Activated CD8-positive, alpha-beta memory T cell treated with anti-CD3 and anti-CD28 coated beads for 36 hours (primary cell): ENCODE data around the gene IFNL4. TPM values are rescaled to one million over a fixed set of nuclear protein-coding genes. Genes with fewer than 3 reads are reported as not detected.
"Not testable (repeated sequence)": the region's sequence is repeated elsewhere in the genome, so short reads cannot be mapped to it uniquely, and the experiment has no call there.

Source experiments
- CTCF ChIA-PET: fragments of 350-600 bp; sonication (Branson Sonifier 250); formaldehyde crosslinking; loops from one replicate; lab custom pipeline; 2021; ENCODE audit warnings: antibody characterized with exemption; lab: Charles Lee
- POLR2A ChIA-PET: fragments of 350-600 bp; sonication (Branson Sonifier 250); formaldehyde crosslinking; loops from one replicate; lab custom pipeline; 2021; ENCODE audit warnings: antibody characterized with exemption; lab: Charles Lee
- total RNA-seq, 2 experiments: library from RNA; stranded (reverse); gene quantifications; one replicate each; pipeline ENCODE4 v1.2.3, GENCODE V29; 2021

The IFNL4 gene
- total RNA-seq, 2 experiments from 2014 or later, result 0.25 TPM

GRCh38 chr19:39262496-39262895 lies 13.8 kb upstream of the IFNL4 start:
- ChIA-PET POLR2A (no interaction called here), CTCF (interaction anchor here (0.7 kb wide), 1 partner anchor 99 kb away, joined by 3 read pairs; no protein-coding TSS in a partner anchor)

GRCh38 chr19:39261704-39262103 lies 13.0 kb upstream of the IFNL4 start:
- POLR2A ChIA-PET, result interaction anchor here (0.7 kb wide), 1 partner anchor 108 kb away, joined by 3 read pairs; no protein-coding TSS in a partner anchor
- CTCF ChIA-PET, result interaction anchor here (0.7 kb wide), 1 partner anchor 100 kb away, joined by 3 read pairs; no protein-coding TSS in a partner anchor

DNA sequence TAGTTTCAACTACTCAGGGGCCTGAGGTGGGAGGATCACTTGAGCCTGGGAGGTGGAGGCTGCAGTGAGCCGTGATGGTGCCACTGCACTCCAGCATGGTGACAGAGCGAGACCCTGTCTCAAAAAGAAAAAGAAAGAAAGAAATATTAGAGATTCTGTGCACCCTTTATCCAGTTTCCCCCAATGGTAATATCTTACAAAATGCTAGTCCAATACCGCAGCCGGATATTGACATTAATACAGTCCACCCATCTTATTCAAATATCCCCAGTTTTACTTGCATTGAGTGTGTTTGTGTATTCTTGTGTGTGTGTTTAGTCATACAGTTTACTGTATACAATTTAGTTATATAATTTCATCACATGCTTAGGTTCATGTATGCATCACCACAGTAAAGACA lies 8.6 kb upstream of the IFNL4 start:
- ChIA-PET POLR2A (no interaction called here), CTCF (no interaction called here)

DNA sequence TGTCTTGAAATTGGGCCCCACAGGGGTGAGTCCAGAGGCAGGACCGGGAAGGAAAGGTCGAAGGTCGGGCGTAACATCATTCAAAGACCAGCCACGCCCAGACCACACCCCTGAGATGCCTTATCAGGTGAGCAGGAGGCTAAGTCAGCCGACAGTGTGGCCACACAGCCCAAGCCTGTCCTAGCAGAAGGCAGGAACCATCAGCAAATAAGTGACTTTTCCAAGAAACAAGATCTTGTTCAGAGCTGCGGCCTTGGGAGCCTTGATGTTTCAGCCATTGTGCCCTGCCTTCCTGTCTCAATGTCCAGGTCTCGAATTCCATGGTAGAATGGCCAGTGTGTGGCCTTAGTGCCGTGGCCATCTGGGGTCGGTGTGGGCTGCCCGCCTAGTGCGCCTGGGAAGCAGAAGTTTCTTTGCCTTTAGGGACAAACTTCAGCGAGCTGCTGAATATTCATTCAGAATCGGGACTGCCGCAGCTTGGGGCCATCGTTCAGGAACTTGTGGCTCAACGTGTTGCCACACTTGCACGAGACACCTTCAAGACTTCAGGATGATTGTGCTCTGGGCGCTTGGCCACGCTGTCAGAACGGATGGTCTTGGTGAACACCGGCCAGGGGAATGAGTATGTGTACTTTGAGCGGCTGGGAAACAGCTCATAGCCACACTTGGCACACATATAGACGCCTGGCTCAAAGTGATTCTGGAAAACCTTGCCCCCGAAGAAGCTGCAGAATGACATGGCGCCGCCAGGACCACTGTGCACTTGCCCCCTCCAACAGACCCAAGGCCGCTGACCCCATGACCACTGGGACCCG lies 6.1 kb upstream of the IFNL4 start:
- ChIA-PET POLR2A (no interaction called here), CTCF (no interaction called here)

GRCh38 chr19:39253374-39254149 lies 4.9 kb upstream of the IFNL4 start:
- ChIA-PET POLR2A (no interaction called here), CTCF (no interaction called here)

- ChIA-PET CTCF (interaction anchor here (1.4 kb wide), 1 partner anchor 83 kb away, joined by 4 read pairs; the partner anchor contains the start of gene GMFG), POLR2A (no interaction called here)
These were observed 3.8 kb upstream of the IFNL4 start for GRCh38 chr19:39252458-39252857.

DNA sequence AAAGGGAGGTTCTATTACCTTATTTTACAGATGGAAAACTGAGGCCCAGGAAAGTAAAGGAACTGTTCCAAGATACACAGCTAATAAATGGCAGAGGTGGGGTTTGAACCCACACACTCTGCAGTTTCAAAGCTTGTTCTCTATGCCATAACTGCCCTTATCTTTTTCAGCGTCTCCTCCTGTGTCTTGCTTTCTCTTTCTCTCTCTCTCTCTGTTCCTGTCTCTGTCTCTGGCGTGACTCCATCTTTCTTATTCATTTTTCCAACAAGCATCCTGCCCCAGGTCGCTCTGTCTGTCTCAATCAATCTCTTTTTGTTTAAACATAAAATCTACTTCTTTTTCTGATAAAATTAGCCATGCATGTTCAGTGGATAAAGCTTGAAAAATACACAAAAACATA lies 3.2 kb upstream of the IFNL4 start:
- CTCF ChIA-PET, result interaction anchor here (1.4 kb wide), 1 partner anchor 84 kb away, joined by 4 read pairs; the partner anchor contains the start of gene GMFG
- POLR2A ChIA-PET, result interaction anchor here (0.7 kb wide), 1 partner anchor 208 kb away, joined by 7 read pairs; no protein-coding TSS in a partner anchor

DNA sequence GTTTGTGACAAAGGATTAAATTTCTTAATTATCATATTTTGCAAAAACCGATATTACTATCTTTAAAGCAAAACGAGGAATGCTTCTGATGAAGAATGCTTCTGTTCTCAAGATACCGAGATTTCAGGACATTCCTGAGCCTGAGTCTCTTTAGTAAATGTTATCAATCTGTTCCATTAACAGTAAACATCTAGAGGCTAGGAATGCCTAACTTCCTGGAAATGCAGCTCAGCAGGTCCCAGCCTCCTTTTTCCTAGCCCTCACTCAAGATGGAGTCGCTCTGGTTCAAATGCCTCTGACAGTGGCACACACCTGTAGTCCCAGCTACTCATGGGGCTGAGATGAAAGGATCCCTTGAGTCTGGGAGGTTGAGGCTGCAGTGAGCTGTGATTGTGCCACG lies 2.4 kb upstream of the IFNL4 start:
- ChIA-PET POLR2A (no interaction called here), CTCF (no interaction called here)

GRCh38 chr19:39247701-39248664 lies 673 bp downstream of the IFNL4 start:
- ChIA-PET POLR2A (no interaction called here), CTCF (interaction anchor here (0.6 kb wide), 1 partner anchor 64 kb away, joined by 3 read pairs; no protein-coding TSS in a partner anchor)

DNA sequence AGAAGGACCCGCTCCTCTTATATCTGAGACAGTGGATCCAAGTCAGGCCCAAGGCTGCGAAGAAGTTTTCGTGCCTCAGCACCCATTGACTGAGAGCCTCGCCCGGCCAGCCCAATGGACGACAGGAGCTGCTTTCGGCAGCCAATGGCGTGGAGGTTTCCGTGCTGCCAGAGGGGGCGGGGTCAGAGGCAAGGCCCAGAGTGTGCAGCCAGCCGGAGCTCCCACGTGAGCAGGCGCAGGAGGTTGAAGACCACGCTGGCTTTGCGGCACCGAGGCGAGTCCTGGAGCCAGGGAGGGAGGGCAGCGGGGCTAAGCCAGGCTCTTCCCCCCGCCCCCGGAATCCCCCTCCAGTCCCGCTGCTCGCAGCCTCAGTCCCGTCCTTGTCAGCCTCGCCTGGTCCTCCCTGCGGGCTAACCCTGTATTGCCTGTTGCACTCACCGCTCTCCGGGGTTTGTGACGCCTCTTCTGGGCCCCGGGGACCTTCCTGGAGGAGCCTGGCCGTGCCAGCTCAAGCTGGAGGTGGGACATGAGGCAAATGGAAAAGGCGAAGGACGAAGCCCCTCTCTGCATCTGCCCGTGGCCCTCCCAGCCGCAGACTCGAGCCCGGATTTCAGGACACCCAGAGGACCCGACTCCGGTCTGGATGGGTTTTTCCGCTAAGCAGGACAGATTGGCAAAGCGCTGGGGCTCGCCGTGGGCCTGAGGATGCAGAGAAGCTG lies 1.5 kb downstream of the IFNL4 start:
- ChIA-PET CTCF (interaction anchor here (0.6 kb wide), 1 partner anchor 65 kb away, joined by 3 read pairs; no protein-coding TSS in a partner anchor), POLR2A (no interaction called here)

DNA sequence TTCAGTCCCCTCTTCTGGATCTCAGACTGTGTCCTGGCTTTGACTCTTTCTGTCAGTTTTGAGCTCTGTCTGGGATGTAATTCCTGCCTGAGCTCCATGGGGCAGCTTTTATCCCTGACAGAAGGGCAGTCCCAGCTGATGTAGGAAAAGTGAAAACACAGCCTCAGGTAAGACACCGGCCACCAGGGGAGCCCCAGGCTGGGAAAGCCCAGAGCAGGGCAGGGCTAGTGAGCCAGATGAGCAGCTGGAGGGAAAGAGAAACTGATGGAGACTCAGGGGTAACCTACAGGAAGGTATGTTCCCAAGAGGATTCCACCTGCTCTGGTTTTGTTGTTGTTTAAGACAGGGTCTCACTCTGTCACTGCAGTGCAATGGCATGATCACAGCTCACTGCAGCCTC lies 3.5 kb downstream of the IFNL4 start:
- CTCF ChIA-PET, result not testable (repeated sequence)

DNA sequence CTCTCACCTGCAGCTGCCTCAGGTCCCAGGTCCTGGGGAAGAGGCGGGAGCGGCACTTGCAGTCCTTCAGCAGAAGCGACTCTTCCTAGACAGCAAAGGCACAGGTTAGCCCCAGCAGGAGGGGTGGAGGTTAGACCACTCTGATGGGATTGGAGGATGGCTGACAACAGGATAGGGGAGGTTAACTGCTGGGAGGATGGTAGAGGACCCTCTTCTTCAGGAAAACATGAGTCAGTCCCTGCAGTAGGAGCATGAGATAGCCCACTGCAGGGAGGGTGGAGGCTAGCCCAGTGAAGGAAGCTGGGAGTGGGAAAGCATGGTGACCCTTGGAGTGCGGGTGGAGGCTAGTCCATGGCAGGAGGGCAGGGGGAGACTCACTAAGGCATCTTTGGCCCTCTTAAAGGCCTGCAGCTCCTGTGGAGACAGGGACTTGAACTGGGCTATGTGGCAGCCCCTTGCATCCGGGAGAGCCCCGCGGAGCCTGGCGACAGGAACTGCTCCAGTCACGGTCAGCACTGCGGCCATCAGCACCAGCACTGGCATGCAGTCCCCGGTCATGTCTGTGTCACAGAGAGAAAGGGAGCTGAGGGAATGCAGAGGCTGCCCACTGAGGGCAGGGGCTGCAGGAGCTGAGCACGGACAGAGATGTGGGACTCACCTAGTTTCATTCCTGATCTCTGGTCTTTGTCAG lies 4.1 kb downstream of the IFNL4 start, which contains the start of gene IFNL3:
Gene IFNL3, minus strand, starts transcription at position 597 of the 691 bp plus-strand sequence. Its CDS starts 39 bp downstream, at position 558.
- POLR2A ChIA-PET, CTCF ChIA-PET: not testable (repeated sequence)

More for the DNA sequence above, 3.5 kb downstream of the IFNL4 start:
- POLR2A ChIA-PET, result not testable (repeated sequence)

DNA sequence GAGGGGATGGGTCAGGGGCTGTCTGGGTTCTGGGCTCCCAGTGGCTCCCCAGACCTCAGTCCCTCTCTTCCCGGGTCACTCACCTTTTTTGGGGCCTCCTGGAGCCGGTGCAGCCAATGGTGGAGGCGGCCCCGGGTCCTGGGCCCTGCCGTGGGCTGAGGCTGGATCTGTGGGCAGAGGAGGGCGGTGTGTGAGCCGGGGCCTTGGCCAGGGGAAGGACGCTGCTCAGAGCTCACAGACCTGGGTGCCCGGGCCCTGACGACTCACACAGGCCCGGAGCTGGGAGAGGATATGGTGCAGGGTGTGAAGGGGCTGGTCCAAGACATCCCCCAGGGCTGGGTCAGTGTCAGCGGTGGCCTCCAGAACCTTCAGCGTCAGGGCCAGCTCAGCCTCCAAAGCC lies 4.9 kb downstream of the IFNL4 start:
- CTCF ChIA-PET, result not testable (repeated sequence)

GRCh38 chr19:39240421-39240820 lies 8.2 kb downstream of the IFNL4 start:
- CTCF ChIA-PET, result no interaction called here
- POLR2A ChIA-PET, result no interaction called here

More for the DNA sequence above, 4.9 kb downstream of the IFNL4 start:
- POLR2A ChIA-PET, result not testable (repeated sequence)

DNA sequence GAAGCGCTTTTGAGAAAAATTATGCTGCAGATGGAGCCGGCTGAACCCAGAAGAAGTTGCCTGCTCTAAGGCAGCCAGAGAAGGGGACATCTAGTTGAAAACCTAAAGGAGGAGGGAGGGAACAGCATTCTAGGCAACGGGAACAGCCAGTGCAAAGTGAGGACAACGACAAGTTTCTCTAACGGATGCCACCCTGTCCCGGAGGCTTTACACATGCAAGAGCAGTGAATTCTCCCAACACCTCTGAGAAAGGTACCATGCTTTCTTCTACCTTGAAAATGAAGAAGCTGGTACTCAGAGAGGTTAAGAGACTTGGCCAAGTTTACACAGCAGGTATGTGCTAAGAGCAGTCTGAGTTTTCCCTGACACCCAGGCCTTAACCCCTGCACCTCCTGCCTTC lies 9.7 kb downstream of the IFNL4 start:
- POLR2A ChIA-PET, result no interaction called here
- CTCF ChIA-PET, result interaction anchor here (0.6 kb wide), 1 partner anchor 617 kb away, joined by 3 read pairs; no protein-coding TSS in a partner anchor

- POLR2A ChIA-PET, result no interaction called here
- CTCF ChIA-PET, result no interaction called here
These were observed 10.4 kb downstream of the IFNL4 start for GRCh38 chr19:39238209-39238608.
